ENCODE measurements around the gene LRRC49. TPM values are rescaled to one million over a fixed set of nuclear protein-coding genes. Genes with fewer than 3 reads are reported as not detected.
"Not testable (repeated sequence)": the region's sequence is repeated elsewhere in the genome, so short reads cannot be mapped to it uniquely, and the experiment has no call there.

LRRC49 gene
- total and polyA plus RNA-seq, 2 donors, result 3.2 to 5.7 TPM

GRCh38 chr15:70912187-70912586, 19.6 kb downstream of the LRRC49 start:
- DNase-seq (ENCODE audit: low read depth in 6 of 9, low spot score in 9 of 9), result no peak
- Histone ChIP-seq H3K27me3 (ENCODE audit: control insufficient read depth in 2 of 2, insufficient read depth in 1 of 2, low read length in 1 of 2) (no peaks in the 10 kb centered on the region), H3K9me3 (ENCODE audit: control insufficient read depth in 2 of 2, insufficient read depth in 1 of 2, low read length in 1 of 2) (peaks cover 2 to 5% of the 10 kb centered on the region in 2 donors), H3K36me3 (ENCODE audit: control insufficient read depth in 2 of 2, insufficient read depth in 2 of 2, low read length in 1 of 2) (no peaks in the 10 kb centered on the region), H3K4me3 (ENCODE audit: low read length in 2 of 2) (no peak overlapping the region), H3K27ac (ENCODE audit: low read depth in 1 of 2, low read length in 1 of 2) (no peak overlapping the region), H3K4me1 (ENCODE audit: control insufficient read depth in 2 of 2, insufficient read depth in 2 of 2, low read length in 2 of 2) (no peaks in the 10 kb centered on the region)
- WGBS, result 92% methylated on average over 1 of the region's 1 CpG

- Histone ChIP-seq H3K4me1 (ENCODE audit: control insufficient read depth in 2 of 2, insufficient read depth in 2 of 2, low read length in 2 of 2) (no peaks in the 10 kb centered on the region), H3K9me3 (ENCODE audit: control insufficient read depth in 2 of 2, insufficient read depth in 1 of 2, low read length in 1 of 2) (peaks cover 0 to 13% of the 10 kb centered on the region in 2 donors), H3K36me3 (ENCODE audit: control insufficient read depth in 2 of 2, insufficient read depth in 2 of 2, low read length in 1 of 2) (no peaks in the 10 kb centered on the region), H3K27me3 (ENCODE audit: control insufficient read depth in 2 of 2, insufficient read depth in 1 of 2, low read length in 1 of 2) (no peaks in the 10 kb centered on the region), H3K27ac (ENCODE audit: low read depth in 1 of 2, low read length in 1 of 2) (no peak overlapping the region), H3K4me3 (ENCODE audit: low read length in 2 of 2) (no peak overlapping the region)
- DNase-seq (ENCODE audit: low read depth in 6 of 9, low spot score in 9 of 9), result no peak
- 96% methylated on average over 10 of the region's 10 CpGs for WGBS
Observed at GRCh38 chr15:70916531-70916930, 23.9 kb downstream of the LRRC49 start.

GRCh38 chr15:70917955-70918354, 25.3 kb downstream of the LRRC49 start:
- H3K36me3 ChIP-seq (ENCODE audit: control insufficient read depth in 2 of 2, insufficient read depth in 2 of 2, low read length in 1 of 2), result no peaks in the 10 kb centered on the region
- H3K4me3 ChIP-seq (ENCODE audit: low read length in 2 of 2), result no peak overlapping the region
- H3K4me1 ChIP-seq (ENCODE audit: control insufficient read depth in 2 of 2, insufficient read depth in 2 of 2, low read length in 2 of 2), result no peaks in the 10 kb centered on the region
- 98% methylated on average over 6 of the region's 6 CpGs for WGBS
- H3K9me3 ChIP-seq (ENCODE audit: control insufficient read depth in 2 of 2, insufficient read depth in 1 of 2, low read length in 1 of 2), result peaks cover 0 to 13% of the 10 kb centered on the region in 2 donors
- no peaks in the 10 kb centered on the region for H3K27me3 ChIP-seq (ENCODE audit: control insufficient read depth in 2 of 2, insufficient read depth in 1 of 2, low read length in 1 of 2)
- no peak for DNase-seq (ENCODE audit: low read depth in 6 of 9, low spot score in 9 of 9)
- H3K27ac ChIP-seq (ENCODE audit: low read depth in 1 of 2, low read length in 1 of 2), result no peak overlapping the region

- Histone ChIP-seq H3K27ac (ENCODE audit: low read depth in 1 of 2, low read length in 1 of 2) (no peak overlapping the region), H3K36me3 (ENCODE audit: control insufficient read depth in 2 of 2, insufficient read depth in 2 of 2, low read length in 1 of 2) (no peaks in the 10 kb centered on the region), H3K4me1 (ENCODE audit: control insufficient read depth in 2 of 2, insufficient read depth in 2 of 2, low read length in 2 of 2) (no peaks in the 10 kb centered on the region), H3K4me3 (ENCODE audit: low read length in 2 of 2) (no peak overlapping the region), H3K9me3 (ENCODE audit: control insufficient read depth in 2 of 2, insufficient read depth in 1 of 2, low read length in 1 of 2) (peaks cover 0 to 13% of the 10 kb centered on the region in 2 donors), H3K27me3 (ENCODE audit: control insufficient read depth in 2 of 2, insufficient read depth in 1 of 2, low read length in 1 of 2) (no peaks in the 10 kb centered on the region)
- DNase-seq (ENCODE audit: low read depth in 6 of 9, low spot score in 9 of 9), result no peak
- WGBS, result 64% methylated on average over 1 of the region's 1 CpG
Observed at GRCh38 chr15:70920981-70921696, 28.5 kb downstream of the LRRC49 start.

GRCh38 chr15:70922119-70922518, 29.5 kb downstream of the LRRC49 start:
- WGBS, result 98% methylated on average over 2 of the region's 2 CpGs
- no peaks in the 10 kb centered on the region for H3K4me1 ChIP-seq (ENCODE audit: control insufficient read depth in 2 of 2, insufficient read depth in 2 of 2, low read length in 2 of 2)
- no peaks in the 10 kb centered on the region for H3K27me3 ChIP-seq (ENCODE audit: control insufficient read depth in 2 of 2, insufficient read depth in 1 of 2, low read length in 1 of 2)
- H3K4me3 ChIP-seq (ENCODE audit: low read length in 2 of 2), result no peak overlapping the region
- no peak overlapping the region for H3K27ac ChIP-seq (ENCODE audit: low read depth in 1 of 2, low read length in 1 of 2)
- H3K36me3 ChIP-seq (ENCODE audit: control insufficient read depth in 2 of 2, insufficient read depth in 2 of 2, low read length in 1 of 2), result no peaks in the 10 kb centered on the region
- no peak for DNase-seq (ENCODE audit: low read depth in 6 of 9, low spot score in 9 of 9)
- peaks cover 0 to 9% of the 10 kb centered on the region in 2 donors for H3K9me3 ChIP-seq (ENCODE audit: control insufficient read depth in 2 of 2, insufficient read depth in 1 of 2, low read length in 1 of 2)

- DNase-seq (ENCODE audit: low read depth in 6 of 9, low spot score in 9 of 9), result no peak
- Histone ChIP-seq H3K27me3 (ENCODE audit: control insufficient read depth in 2 of 2, insufficient read depth in 1 of 2, low read length in 1 of 2) (no peaks in the 10 kb centered on the region), H3K9me3 (ENCODE audit: control insufficient read depth in 2 of 2, insufficient read depth in 1 of 2, low read length in 1 of 2) (no peaks in the 10 kb centered on the region), H3K4me3 (ENCODE audit: low read length in 2 of 2) (no peak overlapping the region), H3K27ac (ENCODE audit: low read depth in 1 of 2, low read length in 1 of 2) (no peak overlapping the region), H3K36me3 (ENCODE audit: control insufficient read depth in 2 of 2, insufficient read depth in 2 of 2, low read length in 1 of 2) (no peaks in the 10 kb centered on the region), H3K4me1 (ENCODE audit: control insufficient read depth in 2 of 2, insufficient read depth in 2 of 2, low read length in 2 of 2) (no peaks in the 10 kb centered on the region)
- WGBS, result 96% methylated on average over 2 of the region's 2 CpGs
Observed at GRCh38 chr15:70923311-70924080, 30.9 kb downstream of the LRRC49 start.

- H3K4me3 ChIP-seq (ENCODE audit: low read length in 2 of 2); DNase-seq (ENCODE audit: low read depth in 6 of 9, low spot score in 9 of 9); H3K27ac ChIP-seq (ENCODE audit: low read depth in 1 of 2, low read length in 1 of 2); H3K36me3 ChIP-seq (ENCODE audit: control insufficient read depth in 2 of 2, insufficient read depth in 2 of 2, low read length in 1 of 2); H3K9me3 ChIP-seq (ENCODE audit: control insufficient read depth in 2 of 2, insufficient read depth in 1 of 2, low read length in 1 of 2); H3K27me3 ChIP-seq (ENCODE audit: control insufficient read depth in 2 of 2, insufficient read depth in 1 of 2, low read length in 1 of 2); H3K4me1 ChIP-seq (ENCODE audit: control insufficient read depth in 2 of 2, insufficient read depth in 2 of 2, low read length in 2 of 2): not testable (repeated sequence)
- WGBS, result 6% methylated on average over 1 of the region's 1 CpG
Observed at GRCh38 chr15:70926914-70927313, 34.3 kb downstream of the LRRC49 start.

- no peaks in the 10 kb centered on the region for H3K4me1 ChIP-seq (ENCODE audit: control insufficient read depth in 2 of 2, insufficient read depth in 2 of 2, low read length in 2 of 2)
- H3K9me3 ChIP-seq (ENCODE audit: control insufficient read depth in 2 of 2, insufficient read depth in 1 of 2, low read length in 1 of 2), result no peaks in the 10 kb centered on the region
- no peak for DNase-seq (ENCODE audit: low read depth in 6 of 9, low spot score in 9 of 9)
- no peak overlapping the region for H3K27ac ChIP-seq (ENCODE audit: low read depth in 1 of 2, low read length in 1 of 2)
- H3K4me3 ChIP-seq (ENCODE audit: low read length in 2 of 2), result no peak overlapping the region
- H3K36me3 ChIP-seq (ENCODE audit: control insufficient read depth in 2 of 2, insufficient read depth in 2 of 2, low read length in 1 of 2), result no peaks in the 10 kb centered on the region
- H3K27me3 ChIP-seq (ENCODE audit: control insufficient read depth in 2 of 2, insufficient read depth in 1 of 2, low read length in 1 of 2), result no peaks in the 10 kb centered on the region
Observed at GRCh38 chr15:70931821-70932220, 39.2 kb downstream of the LRRC49 start.

- H3K27ac ChIP-seq (ENCODE audit: low read depth in 1 of 2, low read length in 1 of 2), result no peak overlapping the region
- no peaks in the 10 kb centered on the region for H3K9me3 ChIP-seq (ENCODE audit: control insufficient read depth in 2 of 2, insufficient read depth in 1 of 2, low read length in 1 of 2)
- no peaks in the 10 kb centered on the region for H3K4me1 ChIP-seq (ENCODE audit: control insufficient read depth in 2 of 2, insufficient read depth in 2 of 2, low read length in 2 of 2)
- WGBS, result 52% methylated on average over 2 of the region's 2 CpGs
- DNase-seq (ENCODE audit: low read depth in 6 of 9, low spot score in 9 of 9), result no peak
- H3K27me3 ChIP-seq (ENCODE audit: control insufficient read depth in 2 of 2, insufficient read depth in 1 of 2, low read length in 1 of 2), result no peaks in the 10 kb centered on the region
- no peak overlapping the region for H3K4me3 ChIP-seq (ENCODE audit: low read length in 2 of 2)
- H3K36me3 ChIP-seq (ENCODE audit: control insufficient read depth in 2 of 2, insufficient read depth in 2 of 2, low read length in 1 of 2), result no peaks in the 10 kb centered on the region
Observed at GRCh38 chr15:70932397-70932796, 39.8 kb downstream of the LRRC49 start.
